Heart left ventricle (tissue), 16 donors: ENCODE data around the gene KNDC1. TPM values are rescaled to one million over a fixed set of nuclear protein-coding genes. Genes with fewer than 3 reads are reported as not detected.
A peak's percentile ranks its signal among the peaks of the same experiment; 100 is the strongest.
"Not testable (repeated sequence)": the region's sequence is repeated elsewhere in the genome, so short reads cannot be mapped to it uniquely, and the experiment has no call there.

Source experiments
- ATAC-seq, 4 donors: fragments of 200-7000 bp; cut with Tn5 transposase; one replicate each; pipeline ENCODE4 v1.9.1; 2020 to 2022; ENCODE audit warnings: moderate library complexity in 4 of 4, mild to moderate bottlenecking in 3 of 4, moderate number of reproducible peaks in 1 of 4
- DNase-seq, 5 donors: peaks; one replicate each; pipeline ENCODE4 v3.0.0-alpha.2; 2020
- H3K27ac ChIP-seq, 12 donors: fragments of 200-600 bp; sonication (generic) in 4 of 12; one replicate each; pipeline versions ENCODE4 v1.5.0 to v1.8.0; 2016 to 2022; ENCODE audit warnings: mild to moderate bottlenecking in 2 of 12
- H3K27me3 ChIP-seq, 9 donors: fragments of 200-600 bp; sonication (generic) in 2 of 9; one replicate each; pipeline versions ENCODE4 v1.5.1 to v1.8.0; 2016 to 2022; ENCODE audit warnings: mild to moderate bottlenecking in 3 of 9
- H3K36me3 ChIP-seq, 9 donors: fragments of 200-600 bp; sonication (generic) in 2 of 9; one replicate each; pipeline versions ENCODE4 v1.5.0 to v1.8.0; 2018 to 2022; ENCODE audit warnings: mild to moderate bottlenecking in 2 of 9
- H3K4me1 ChIP-seq, 12 donors: fragments of 200-600 bp; sonication (generic) in 4 of 12; one replicate each; pipeline versions ENCODE4 v1.5.0 to v1.8.0; 2016 to 2022; ENCODE audit warnings: mild to moderate bottlenecking in 3 of 12
- H3K4me3 ChIP-seq, 12 donors: fragments of 200-600 bp; sonication (generic) in 4 of 12; one replicate each; pipeline versions ENCODE4 v1.5.0 to v1.8.0; 2017 to 2022; ENCODE audit warnings: mild to moderate bottlenecking in 9 of 12, moderate library complexity in 4 of 12
- H3K9me3 ChIP-seq, 12 donors: fragments of 200-600 bp; sonication (generic) in 4 of 12; one replicate each; pipeline versions ENCODE4 v1.5.0 to v1.8.0; 2016 to 2022; ENCODE audit warnings: mild to moderate bottlenecking in 1 of 12
- POLR2A ChIP-seq, 2 donors: fragments of 450-650 bp; IDR thresholded peaks; one replicate each; pipeline ENCODE4 v1.6.1; 2017; ENCODE audit warnings: antibody characterized with exemption in 2 of 2, mild to moderate bottlenecking in 2 of 2, moderate library complexity in 2 of 2
- WGBS, 4 donors: extraction: QIAGEN DNeasy Blood & Tissue Kit in 2 of 4; methylation state at CpG; one replicate each; pipeline versions ENCODE4 v1.1.5 to v1.1.7; 2013 to 2018; 5-methylcytosine and 5-hydroxymethylcytosine counted together
- intact Hi-C, 10 donors: fragments of 100-400 bp; cut with DNase I; formaldehyde crosslinking; loops; one replicate each; pipeline versions ENCODE4 v1.11.1 to v1.14.2; 2022
- polyA plus RNA-seq, 2 donors: library from polyadenylated mRNA; stranded (reverse); fragments of 200-250 nt; gene quantifications; one replicate each; pipeline ENCODE4 v1.2.3, GENCODE V29; 2013
- total RNA-seq, 9 donors: library from RNA; depleted of rRNA in 2 of 9; stranded (reverse); fragments of >200 nt in 2 of 9; fragmentation: NEBNext Ultra II Directional in 3 of 9; extraction: Animal tissue kit (Norgen Biotek cat#: 25700) in 3 of 9; gene quantifications; one replicate each; pipeline versions ENCODE4 v1.1.0 to v1.2.4, GENCODE V29; 2016 to 2023
- TF ChIP-seq, protein P1 (sequence below), 12 donors: fragments of 200-600 bp; sonication (generic) in 4 of 12; IDR thresholded peaks; one replicate each; pipeline versions ENCODE4 v1.5.0 to v1.8.0; 2018 to 2022; ENCODE audit warnings: antibody characterized with exemption in 12 of 12, mild to moderate bottlenecking in 5 of 12
- donor health status: ischemic (EF 13 %, LVEDD 7.1; RV severe dilation, severe dysfunction).
- donor health status: healthy with polysubstance abuse.
- donor health status: DM: no; HTN: yes; CAD: no.
- donor health status: DM: no; HTN: no; CAD: no.
- donor health status: ischemic (EF 25% LVEDD 6.9; RV normal size, moderate dysfunction).
- donor health status: ischemic (EF 25% LVEDD 5.7; RV mildly dilated, moderate dysfunction).
- donor health status: healthy.
- donor health status: DM: yes; HTN: yes; CAD: no.
- donor health status: ischemic (EF 35%, LVEDD 5.7; RV mildly dilated, moderate dysfunction).
- donor health status: nonischemic (EF 11% LVEDD 7.7; RV severe dilation, severe dysfunction).
- donor health status: DM: yes; HTN: yes; CAD: no.
- donor health status: PGD.
- donor health status: ischemic (EF 29% LVEDD 5.4; RV normal size, mild dysfunction).
- donor health status: nonischemic (EF 23%, LVEDD 6.1; RV moderate dilation, normal function).

Gene KNDC1
- total and polyA plus RNA-seq, 11 donors: 0.04 to 2.9 (median 0.10) TPM; not detected in 3

DNA sequence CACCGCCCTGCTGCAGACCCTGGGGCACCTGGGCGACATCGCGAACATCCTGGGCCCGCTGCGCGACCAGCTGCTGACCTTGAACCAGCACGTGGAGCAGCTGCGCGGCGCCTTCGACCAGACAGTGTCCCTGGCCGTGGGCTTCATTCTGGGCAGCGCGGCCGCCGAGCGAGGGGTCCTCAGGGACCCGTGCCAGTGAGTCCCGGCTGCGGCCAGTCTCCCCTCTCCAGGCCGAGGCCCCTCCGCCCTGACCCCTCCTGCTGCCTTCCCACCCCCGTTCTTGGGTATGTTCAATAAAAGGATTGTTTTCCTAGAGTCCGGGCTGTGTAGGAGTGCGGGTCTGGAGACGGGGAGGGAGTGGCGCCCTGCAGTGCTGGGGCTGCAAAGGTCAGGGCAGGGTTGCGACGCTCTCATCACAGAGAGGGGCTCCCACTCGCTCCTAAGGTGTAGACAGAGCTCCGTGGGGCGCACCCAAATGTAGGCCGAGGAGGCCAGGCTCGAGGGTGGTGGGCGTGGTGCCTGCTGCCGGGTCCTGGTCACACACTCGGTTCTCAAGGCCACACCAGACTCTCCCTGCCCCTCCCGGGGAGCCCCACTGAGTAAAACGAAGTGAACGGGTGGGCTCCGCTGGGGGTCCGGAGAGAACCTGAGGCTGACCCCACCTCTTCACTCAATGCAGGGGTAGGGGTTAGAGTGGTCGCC, 71.4 kb downstream of the KNDC1 start:
- WGBS, 4 donors: 18 to 22% (median 20%) methylated on average over 27 to 44 of the region's 44 CpGs
- Histone ChIP-seq H3K4me3 (no peak overlapping the region), H3K4me1 (peaks cover 0 to 29% (median under 1%) of the 10 kb centered on the region in 12 donors), H3K27me3 (peaks cover 46 to 91% (median 71%) of the 10 kb centered on the region in 9 donors), H3K36me3 (no peaks in the 10 kb centered on the region), H3K9me3 (no peaks in the 10 kb centered on the region), H3K27ac (no peak overlapping the region)
- TF ChIP-seq POLR2A (IDR thresholded peaks at IDR 0.05): no peak
- no peak for DNase-seq
- intact Hi-C loops: no loop called here
- no peak for ATAC-seq

DNA sequence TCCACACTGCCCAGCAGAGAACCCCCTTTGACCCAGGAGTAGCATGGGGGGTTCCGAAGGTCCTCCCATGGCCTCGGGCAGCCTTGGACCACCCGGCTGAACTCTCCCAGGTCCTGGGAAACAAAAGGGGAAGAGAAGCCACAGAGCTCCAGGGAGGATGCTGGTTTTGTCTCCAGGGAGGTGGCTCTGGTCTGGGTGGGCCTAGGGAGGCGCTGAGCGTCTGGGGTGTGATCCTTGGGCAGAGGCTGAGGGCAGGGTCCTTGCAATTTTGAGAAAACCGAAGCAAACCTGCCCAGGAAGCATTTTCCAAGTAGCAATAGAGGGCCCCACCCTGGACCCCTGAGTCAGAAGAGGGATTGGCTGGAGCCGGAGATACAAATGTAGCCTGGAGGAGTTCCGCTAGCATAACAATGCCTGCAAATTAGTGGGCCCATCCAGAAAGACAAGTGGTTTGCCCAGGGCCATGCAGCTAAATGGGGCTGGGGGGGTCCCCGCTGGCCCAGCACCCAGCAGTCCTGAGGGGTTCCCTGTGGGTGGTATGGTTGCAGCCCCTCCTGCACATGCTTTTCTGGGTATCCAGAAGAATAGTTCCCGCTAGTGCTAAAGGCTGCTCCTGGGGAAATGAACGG, 72.0 kb downstream of the KNDC1 start:
- H3K27me3 ChIP-seq: peaks cover 50 to 91% (median 78%) of the 10 kb centered on the region in 9 donors
- 40 to 52% (median 45%) methylated on average over 11 of the region's 11 CpGs for WGBS, 4 donors
- no peaks in the 10 kb centered on the region for H3K9me3 ChIP-seq
- ATAC-seq (no peak), DNase-seq (no peak)
- no peaks in the 10 kb centered on the region for H3K36me3 ChIP-seq
- TF ChIP-seq, protein P1, sequence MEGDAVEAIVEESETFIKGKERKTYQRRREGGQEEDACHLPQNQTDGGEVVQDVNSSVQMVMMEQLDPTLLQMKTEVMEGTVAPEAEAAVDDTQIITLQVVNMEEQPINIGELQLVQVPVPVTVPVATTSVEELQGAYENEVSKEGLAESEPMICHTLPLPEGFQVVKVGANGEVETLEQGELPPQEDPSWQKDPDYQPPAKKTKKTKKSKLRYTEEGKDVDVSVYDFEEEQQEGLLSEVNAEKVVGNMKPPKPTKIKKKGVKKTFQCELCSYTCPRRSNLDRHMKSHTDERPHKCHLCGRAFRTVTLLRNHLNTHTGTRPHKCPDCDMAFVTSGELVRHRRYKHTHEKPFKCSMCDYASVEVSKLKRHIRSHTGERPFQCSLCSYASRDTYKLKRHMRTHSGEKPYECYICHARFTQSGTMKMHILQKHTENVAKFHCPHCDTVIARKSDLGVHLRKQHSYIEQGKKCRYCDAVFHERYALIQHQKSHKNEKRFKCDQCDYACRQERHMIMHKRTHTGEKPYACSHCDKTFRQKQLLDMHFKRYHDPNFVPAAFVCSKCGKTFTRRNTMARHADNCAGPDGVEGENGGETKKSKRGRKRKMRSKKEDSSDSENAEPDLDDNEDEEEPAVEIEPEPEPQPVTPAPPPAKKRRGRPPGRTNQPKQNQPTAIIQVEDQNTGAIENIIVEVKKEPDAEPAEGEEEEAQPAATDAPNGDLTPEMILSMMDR (IDR thresholded peaks at IDR 0.05): no peak
- no peak for TF ChIP-seq POLR2A (IDR thresholded peaks at IDR 0.05)
- no peak overlapping the region for H3K27ac ChIP-seq
- intact Hi-C loops: no loop called here
- no peak overlapping the region for H3K4me3 ChIP-seq
- peaks cover 0 to 35% (median 4%) of the 10 kb centered on the region in 12 donors for H3K4me1 ChIP-seq

DNA sequence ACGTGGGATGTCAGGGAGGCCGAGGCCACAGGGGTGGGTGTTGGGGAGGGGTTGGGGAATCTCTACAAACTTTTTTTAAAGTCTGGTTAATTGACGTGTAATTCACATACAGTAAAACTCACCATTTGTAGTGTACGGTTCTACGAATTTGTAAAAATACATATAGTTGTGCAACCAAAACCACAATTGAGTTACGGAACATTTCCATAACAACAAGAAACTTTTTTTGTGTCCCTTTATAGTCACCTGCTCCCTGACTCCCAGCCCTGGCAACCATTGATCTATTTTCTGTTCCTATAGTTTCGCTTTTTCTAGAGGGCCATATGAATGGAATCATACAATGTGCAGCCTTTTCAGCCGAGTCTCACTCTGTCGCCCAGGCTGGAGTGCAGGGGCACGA, 74.8 kb downstream of the KNDC1 start:
- intact Hi-C loops, DNase-seq, H3K27ac ChIP-seq, ATAC-seq, H3K36me3 ChIP-seq, H3K9me3 ChIP-seq: not testable (repeated sequence)
- Histone ChIP-seq H3K4me1 (peaks cover 0 to 45% (median 5%) of the 10 kb centered on the region in 12 donors), H3K27me3 (peaks cover 54 to 93% (median 84%) of the 10 kb centered on the region in 9 donors), H3K4me3 (peak overlapping the region in 1 of 12 donors; percentile 55)
- 54 to 60% (median 59%) methylated on average over 8 to 10 of the region's 10 CpGs for WGBS, 4 donors

DNA sequence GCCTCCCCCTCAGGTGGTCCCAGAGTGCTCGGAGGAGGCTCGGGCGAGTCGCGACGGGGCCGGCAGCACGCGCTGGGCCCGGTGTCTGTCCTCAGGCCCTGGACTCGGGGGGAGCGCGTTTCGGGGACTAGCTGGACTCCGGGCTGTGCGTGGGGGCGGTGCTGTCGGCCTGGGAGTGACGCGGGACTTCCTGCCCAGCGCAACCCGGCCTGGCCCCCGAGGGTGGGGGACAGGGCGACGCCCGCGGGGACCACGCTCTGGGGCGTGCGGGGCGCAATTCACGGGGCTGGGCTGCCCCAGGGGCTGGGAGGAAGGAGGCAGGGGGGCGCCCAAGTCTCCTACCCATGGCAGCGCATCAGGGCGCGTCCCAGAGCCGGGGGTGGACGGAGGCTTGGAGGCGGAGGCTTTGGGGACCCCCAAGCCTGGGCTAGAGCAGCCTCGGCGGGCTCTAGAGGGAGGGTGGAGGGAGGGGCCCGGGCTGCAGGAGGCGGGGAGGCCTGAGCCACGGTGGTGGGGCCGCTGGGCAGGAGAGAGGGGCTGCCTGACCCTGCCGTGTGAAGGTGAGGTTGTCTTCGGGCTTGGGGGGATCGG, 75.3 kb downstream of the KNDC1 start:
- DNase-seq (peak in 1 of 5 donors; percentile 39), ATAC-seq (peak in 3 of 4 donors; percentile 18 to 70 (median 45))
- Histone ChIP-seq H3K27ac (peak overlapping the region in 5 of 12 donors; percentile 13 to 61 (median 39)), H3K36me3 (no peaks in the 10 kb centered on the region), H3K4me1 (peaks cover 0 to 43% (median 4%) of the 10 kb centered on the region in 12 donors), H3K4me3 (peak overlapping the region in 7 of 12 donors; percentile 18 to 55 (median 31)), H3K27me3 (peaks cover 52 to 93% (median 86%) of the 10 kb centered on the region in 9 donors), H3K9me3 (no peaks in the 10 kb centered on the region)
- TF ChIP-seq POLR2A (IDR thresholded peaks at IDR 0.05): no peak
- TF ChIP-seq, protein P1 (IDR thresholded peaks at IDR 0.05): no peak
- WGBS, 4 donors: 1 to 3% (median 3%) methylated on average over 13 to 48 of the region's 48 CpGs
- intact Hi-C loops: no loop called here

DNA sequence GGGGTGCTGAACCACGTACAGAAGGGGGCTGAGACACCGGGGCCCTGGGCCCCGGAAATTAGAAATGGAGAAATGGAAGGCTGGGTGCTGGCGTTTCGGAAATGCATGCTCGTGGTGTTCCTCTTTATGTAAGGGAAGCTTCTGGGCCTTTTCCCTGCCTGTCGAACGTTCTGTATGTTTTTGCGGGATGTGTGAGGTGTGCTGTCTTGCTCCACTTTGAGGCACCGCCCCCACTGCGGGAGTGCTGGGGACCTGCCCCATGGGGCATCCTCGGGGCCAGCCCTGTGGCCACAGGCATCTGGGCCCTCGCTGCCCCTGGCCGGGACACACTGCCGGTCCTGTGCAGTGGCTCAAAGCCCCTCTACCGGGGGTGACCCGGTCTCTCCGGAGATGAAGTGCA, 75.9 kb downstream of the KNDC1 start:
- peaks cover 0 to 37% (median 4%) of the 10 kb centered on the region in 12 donors for H3K4me1 ChIP-seq

More for the DNA sequence above, 75.9 kb downstream of the KNDC1 start:
- TF ChIP-seq POLR2A (IDR thresholded peaks at IDR 0.05): no peak
- TF ChIP-seq, protein P1 (IDR thresholded peaks at IDR 0.05): no peak
- H3K27me3 ChIP-seq: peaks cover 50 to 93% (median 86%) of the 10 kb centered on the region in 9 donors
- peak; percentile 13 to 61 (median 27) for ATAC-seq
- intact Hi-C loops: no loop called here
- H3K9me3 ChIP-seq: no peaks in the 10 kb centered on the region
- WGBS, 4 donors: 1 to 8% (median 2%) methylated on average over 12 to 18 of the region's 18 CpGs
- H3K36me3 ChIP-seq: no peaks in the 10 kb centered on the region
- H3K27ac ChIP-seq: peak overlapping the region in 4 of 12 donors; percentile 11 to 58 (median 26)
- no peak for DNase-seq
- peak overlapping the region in 10 of 12 donors; percentile 8 to 55 (median 31) for H3K4me3 ChIP-seq
